Vagina (tissue), 2 donors: ENCODE data around the gene STARD10.

Experiments
- CTCF ChIP-seq, 3 experiments: fragments of 450-650 bp in 2 of 3; fragments of 200-600 bp in 1 of 3; sonication (generic) in 1 of 3; IDR thresholded peaks; one replicate each; pipeline ENCODE4 v1.5.1; 2017 to 2019; ENCODE audit warnings: antibody characterized with exemption in 3 of 3, mild to moderate bottlenecking in 2 of 3, moderate library complexity in 2 of 3
- POLR2A ChIP-seq, 2 donors: fragments of 450-650 bp; IDR thresholded peaks; one replicate each; pipeline ENCODE4 v1.6.1; 2017; ENCODE audit warnings: antibody characterized with exemption in 2 of 2, mild to moderate bottlenecking in 2 of 2, moderate library complexity in 2 of 2

- TF ChIP-seq CTCF (IDR thresholded peaks at IDR 0.05) (no peak), POLR2A (IDR thresholded peaks at IDR 0.05) (no peak)
These were observed 87.3 kb downstream of the STARD10 start for GRCh38 chr11:72706579-72706978.
